ENCODE data around the gene SLC39A13.
A peak's percentile ranks its signal among the peaks of the same experiment; 100 is the strongest.

SLC39A13 gene

GRCh38 chr11:47449541-47449940, 41.2 kb downstream of the SLC39A13 start:
- DNase-seq (ENCODE audit: low read depth in 1 of 2, low spot score in 1 of 2), result no peak

GRCh38 chr11:47451436-47451835, 43.0 kb downstream of the SLC39A13 start:
- no peak for DNase-seq (ENCODE audit: low read depth in 1 of 2, low spot score in 1 of 2)

GRCh38 chr11:47451990-47452389, 43.6 kb downstream of the SLC39A13 start:
- DNase-seq (ENCODE audit: low read depth in 1 of 2, low spot score in 1 of 2), result no peak

GRCh38 chr11:47453365-47453764, 45.0 kb downstream of the SLC39A13 start:
- no peak for DNase-seq (ENCODE audit: low read depth in 1 of 2, low spot score in 1 of 2)

GRCh38 chr11:47454258-47454671, 45.9 kb downstream of the SLC39A13 start:
- DNase-seq (ENCODE audit: low read depth in 1 of 2, low spot score in 1 of 2), result peak; percentile 9 to 53

- no peak for DNase-seq (ENCODE audit: low read depth in 1 of 2, low spot score in 1 of 2)
Measured at GRCh38 chr11:47460571-47461235, 52.3 kb downstream of the SLC39A13 start.

GRCh38 chr11:47461876-47462275, 53.5 kb downstream of the SLC39A13 start:
- DNase-seq (ENCODE audit: low read depth in 1 of 2, low spot score in 1 of 2), result no peak

GRCh38 chr11:47464483-47464882, 56.1 kb downstream of the SLC39A13 start:
- DNase-seq (ENCODE audit: low read depth in 1 of 2, low spot score in 1 of 2), result no peak

Measured in activated CD4-positive, alpha-beta T cell treated with anti-CD3 and anti-CD28 coated beads, Interleukin-2, amount 50 U/mL, for 24 hours (primary cell).